Pancreas (tissue), 10 donors: ENCODE results near the gene NRIP1. TPM values are rescaled to one million over a fixed set of nuclear protein-coding genes. Genes with fewer than 3 reads are reported as not detected.

Source experiments
- ATAC-seq, 4 donors: fragments of 200-7000 bp; cut with Tn5 transposase; one replicate each; pipeline versions ENCODE4 v1.8.0 to v1.9.1; 2020; ENCODE audit warnings: mild to moderate bottlenecking in 4 of 4, moderate library complexity in 4 of 4
- DNase-seq, 6 donors: peaks; one replicate each; pipeline ENCODE4 v3.0.0-alpha.2; 2020
- FAIRE-seq: peaks from 2 replicates; lab custom pipeline; 2012; peaks lifted over from hg19 to GRCh38; lab: Jason Lieb, UNC
- H3K27ac ChIP-seq, 4 donors: fragments of 200-600 bp; sonication (generic); 1 replicate in 3 of 4; 2 replicates in 1 of 4; pipeline versions ENCODE4 v1.5.0 to v1.8.0; 2020
- H3K27me3 ChIP-seq, 4 donors: fragments of 200-600 bp; one replicate each; pipeline ENCODE4 v1.8.0; 2021
- H3K36me3 ChIP-seq, 3 donors: fragments of 200-600 bp; sonication (generic) in 1 of 3; one replicate each; pipeline versions ENCODE4 v1.5.0 to v1.8.0; 2020 to 2021
- H3K4me1 ChIP-seq, 3 donors: fragments of 200-600 bp; one replicate each; pipeline ENCODE4 v1.8.0; 2021
- H3K4me3 ChIP-seq, 4 donors: fragments of 200-600 bp; sonication (generic) in 2 of 4; one replicate each; pipeline versions ENCODE4 v1.5.0 to v1.8.0; 2020 to 2021
- H3K9me3 ChIP-seq, 4 donors: fragments of 200-600 bp; one replicate each; pipeline ENCODE4 v1.8.0; 2021
- CTCF ChIP-seq, 4 donors: fragments of 200-600 bp; sonication (generic) in 3 of 4; IDR thresholded peaks; one replicate each; pipeline versions ENCODE4 v1.5.0 to v1.8.0; 2021; ENCODE audit warnings: antibody characterized with exemption in 4 of 4
- WGBS, 2 donors: extraction: QIAGEN DNeasy Blood & Tissue Kit; methylation state at CpG; one replicate each; pipeline ENCODE4 v1.1.7; 2013; 5-methylcytosine and 5-hydroxymethylcytosine counted together
- intact Hi-C, 3 donors: fragments of 100-400 bp; cut with DNase I; formaldehyde crosslinking; loops; one replicate each; pipeline versions ENCODE4 v1.11.1 to v1.14.2; 2022
- polyA plus RNA-seq, 2 donors: library from polyadenylated mRNA; stranded (reverse); fragments of 200-250 nt; gene quantifications; one replicate each; pipeline ENCODE4 v1.2.3, GENCODE V29; 2013
- total RNA-seq, 6 donors: library from RNA; stranded (reverse); fragmentation: NEBNext Ultra II Directional in 4 of 6; extraction: Animal tissue kit (Norgen Biotek cat#: 25700) in 4 of 6; gene quantifications; one replicate each; pipeline versions ENCODE4 v1.2.1 to v1.2.4, GENCODE V29; 2021 to 2023
- donor health status: healthy with polysubstance abuse.
- donor health status: DM: no; HTN: no; CAD: no; lungs with moderate emphysema.
- donor health status: DM: no; HTN: no; CAD: no.
- donor health status: control.
- donor health status: control.
- donor health status: Bipolar disorder and iron deficiency.
- donor health status: DM: yes; HTN: yes; CAD: no.
- donor health status: DM: no; HTN: no; CAD: no.
- donor health status: DM: no; HTN: no; CAD: no.
- donor health status: DM: yes; HTN: yes; CAD: no.

Gene NRIP1
- total and polyA plus RNA-seq, 8 donors = 3.7 to 33.5 (median 24.1) TPM

- no peak overlapping the region for H3K4me3 ChIP-seq
- no peaks in the 10 kb centered on the region for H3K9me3 ChIP-seq
- intact Hi-C loops = no loop called here
- no peak for TF ChIP-seq CTCF (IDR thresholded peaks at IDR 0.05)
- H3K27me3 ChIP-seq = no peaks in the 10 kb centered on the region
- DNase-seq = no peak
- peaks cover 8 to 39% (median 35%) of the 10 kb centered on the region in 3 donors for H3K4me1 ChIP-seq
- WGBS, 2 donors = 73 to 77% methylated on average over 6 of the region's 6 CpGs
- ATAC-seq = no peak
- H3K36me3 ChIP-seq = no peaks in the 10 kb centered on the region
- FAIRE-seq = no peak
- H3K27ac ChIP-seq = no peak overlapping the region
Observed at GRCh38 chr21:15003463-15004135, 61.2 kb downstream of the NRIP1 start.

- intact Hi-C loops = no loop called here
- peaks cover 8 to 39% (median 31%) of the 10 kb centered on the region in 3 donors for H3K4me1 ChIP-seq
Observed at GRCh38 chr21:15001857-15002606, 62.8 kb downstream of the NRIP1 start.

GRCh38 chr21:15001113-15001512 lies 63.7 kb downstream of the NRIP1 start:
- intact Hi-C loops = no loop called here
- 33 to 34% methylated on average over 2 of the region's 2 CpGs for WGBS, 2 donors
- no peaks in the 10 kb centered on the region for H3K36me3 ChIP-seq
- TF ChIP-seq CTCF (IDR thresholded peaks at IDR 0.05) = no peak
- FAIRE-seq (no peak), ATAC-seq (peak in 1 of 4 donors; percentile 29), DNase-seq (no peak)
- peaks cover 8 to 31% (median 24%) of the 10 kb centered on the region in 3 donors for H3K4me1 ChIP-seq
- H3K9me3 ChIP-seq = no peaks in the 10 kb centered on the region
- no peaks in the 10 kb centered on the region for H3K27me3 ChIP-seq
- no peak overlapping the region for H3K4me3 ChIP-seq
- H3K27ac ChIP-seq = no peak overlapping the region

More at GRCh38 chr21:15001857-15002606, 62.8 kb downstream of the NRIP1 start:
- WGBS, 2 donors = 42 to 46% methylated on average over 15 of the region's 15 CpGs
- Histone ChIP-seq H3K4me3 (no peak overlapping the region), H3K27me3 (no peaks in the 10 kb centered on the region), H3K27ac (no peak overlapping the region), H3K36me3 (no peaks in the 10 kb centered on the region), H3K9me3 (no peaks in the 10 kb centered on the region)
- TF ChIP-seq CTCF (IDR thresholded peaks at IDR 0.05) = no peak
- ATAC-seq (peak; percentile 27 to 41 (median 29)), DNase-seq (no peak), FAIRE-seq (no peak)

- no peak for TF ChIP-seq CTCF (IDR thresholded peaks at IDR 0.05)
- no peak for DNase-seq
- FAIRE-seq = no peak
- peaks cover 14 to 22% (median 19%) of the 10 kb centered on the region in 3 donors for H3K4me1 ChIP-seq
- H3K27me3 ChIP-seq = no peaks in the 10 kb centered on the region
- no peaks in the 10 kb centered on the region for H3K36me3 ChIP-seq
- 95 to 96% methylated on average over 1 of the region's 1 CpG for WGBS, 2 donors
- no peak overlapping the region for H3K27ac ChIP-seq
- intact Hi-C loops = no loop called here
- peak in 1 of 4 donors; percentile 23 for ATAC-seq
- no peaks in the 10 kb centered on the region for H3K9me3 ChIP-seq
- no peak overlapping the region for H3K4me3 ChIP-seq
Observed at GRCh38 chr21:15000081-15000480, 64.7 kb downstream of the NRIP1 start.
